Sigmoid colon (tissue), 7 donors: ENCODE measurements around the gene RPL23. TPM values are rescaled to one million over a fixed set of nuclear protein-coding genes. Genes with fewer than 3 reads are reported as not detected.

Experiments
- DNase-seq: peaks from one replicate; pipeline ENCODE4 v3.0.0-alpha.2; 2019
- H3K27ac ChIP-seq, 4 donors: fragments of 200-600 bp; sonication (generic); one replicate each; pipeline ENCODE4 v1.5.1; 2016 to 2019; ENCODE audit warnings: mild to moderate bottlenecking in 1 of 4
- H3K27me3 ChIP-seq, 3 donors: fragments of 200-600 bp; sonication (generic); one replicate each; pipeline ENCODE4 v1.5.1; 2019; ENCODE audit warnings: mild to moderate bottlenecking in 1 of 3
- H3K36me3 ChIP-seq, 4 donors: fragments of 200-600 bp; sonication (generic); one replicate each; pipeline ENCODE4 v1.5.1; 2016 to 2019
- H3K4me1 ChIP-seq, 4 donors: fragments of 200-600 bp; sonication (generic); one replicate each; pipeline ENCODE4 v1.5.1; 2017 to 2019
- H3K4me3 ChIP-seq, 4 donors: fragments of 200-600 bp; sonication (generic); one replicate each; pipeline ENCODE4 v1.5.1; 2017 to 2019; ENCODE audit warnings: mild to moderate bottlenecking in 2 of 4, moderate library complexity in 1 of 4
- H3K9me3 ChIP-seq, 4 donors: fragments of 200-600 bp in 3 of 4; sonication (generic) in 3 of 4; one replicate each; pipeline versions ENCODE4 v1.5.1 to v1.6.1; 2013 to 2019
- EP300 ChIP-seq, 4 donors: sonication (generic); formaldehyde crosslinking; IDR thresholded peaks; one replicate each; pipeline ENCODE4 v1.6.1; 2017; ENCODE audit warnings: antibody characterized with exemption in 4 of 4
- POLR2AphosphoS5 ChIP-seq, 4 donors: sonication (generic); formaldehyde crosslinking; IDR thresholded peaks; one replicate each; pipeline ENCODE4 v1.6.1; 2017; ENCODE audit warnings: antibody characterized with exemption in 4 of 4
- WGBS, 2 donors: extraction: QIAGEN DNeasy Blood & Tissue Kit; methylation state at CpG; one replicate each; pipeline ENCODE4 v1.1.7; 2013; 5-methylcytosine and 5-hydroxymethylcytosine counted together
- intact Hi-C: fragments of 100-400 bp; cut with DNase I; formaldehyde crosslinking; loops from one replicate; pipeline ENCODE4 v1.15.1; 2023
- polyA plus RNA-seq, 3 donors: library from polyadenylated mRNA; stranded (reverse); fragments of 200-250 nt; gene quantifications; one replicate each; pipeline ENCODE4 v1.2.3, GENCODE V29; 2013
- small RNA-seq, 3 donors: library from RNA; depleted of rRNA; stranded (forward); fragments of <200 nt; gene quantifications; one replicate each; pipeline ENCODE3, GENCODE V24; 2016
- total RNA-seq, 4 donors: library from RNA; depleted of rRNA; stranded (reverse); fragments of >200 nt; gene quantifications; one replicate each; pipeline ENCODE4 v1.1.0, GENCODE V29; 2016
- TF ChIP-seq, protein P1 (sequence below), 4 experiments: fragments of 450-650 bp in 3 of 4; fragments of 200-600 bp in 1 of 4; IDR thresholded peaks; one replicate each; pipeline ENCODE4 v1.5.1; 2016 to 2019; ENCODE audit warnings: antibody characterized with exemption in 4 of 4, mild to moderate bottlenecking in 3 of 4, moderate library complexity in 2 of 4
- donor health status: healthy with polysubstance abuse.
- donor health status: Bipolar disorder and iron deficiency.
- donor health status: healthy.

The RPL23 gene
- total and polyA plus RNA-seq, 7 donors: 1,692 to 3,780 (median 2,683) TPM

GRCh38 chr17:38799501-38800236 is 53.9 kb downstream of the RPL23 start, which contains the start of gene PIP4K2B:
PIP4K2B (minus strand) TSS chr17:38799556; CDS start chr17:38799424, 132 bp downstream.
- TF ChIP-seq EP300 (IDR thresholded peaks at IDR 0.05) (no peak), POLR2AphosphoS5 (IDR thresholded peaks at IDR 0.05) (peak; percentile 36 to 79 (median 76))
- DNase-seq: peak; percentile 99
- peaks cover 0 to 38% (median 27%) of the 10 kb centered on the region in 4 donors for H3K4me1 ChIP-seq
- H3K9me3 ChIP-seq: no peaks in the 10 kb centered on the region
- intact Hi-C loops: loop anchor here (1.0 kb wide), 1 partner anchor 69 kb away; the partner anchor contains the start of gene CISD3
- peak within 1 kb of the TSS; percentile 99 to 100 (median 100) for H3K27ac ChIP-seq
- H3K27me3 ChIP-seq: no peaks in the 10 kb centered on the region
- 0 to 1% methylated on average over 76 of the region's 76 CpGs for WGBS, 2 donors
- peaks cover 18 to 37% (median 33%) of the 10 kb centered on the region in 4 donors for H3K36me3 ChIP-seq
- H3K4me3 ChIP-seq: peak within 1 kb of the TSS; percentile 56 to 96 (median 76)

DNA sequence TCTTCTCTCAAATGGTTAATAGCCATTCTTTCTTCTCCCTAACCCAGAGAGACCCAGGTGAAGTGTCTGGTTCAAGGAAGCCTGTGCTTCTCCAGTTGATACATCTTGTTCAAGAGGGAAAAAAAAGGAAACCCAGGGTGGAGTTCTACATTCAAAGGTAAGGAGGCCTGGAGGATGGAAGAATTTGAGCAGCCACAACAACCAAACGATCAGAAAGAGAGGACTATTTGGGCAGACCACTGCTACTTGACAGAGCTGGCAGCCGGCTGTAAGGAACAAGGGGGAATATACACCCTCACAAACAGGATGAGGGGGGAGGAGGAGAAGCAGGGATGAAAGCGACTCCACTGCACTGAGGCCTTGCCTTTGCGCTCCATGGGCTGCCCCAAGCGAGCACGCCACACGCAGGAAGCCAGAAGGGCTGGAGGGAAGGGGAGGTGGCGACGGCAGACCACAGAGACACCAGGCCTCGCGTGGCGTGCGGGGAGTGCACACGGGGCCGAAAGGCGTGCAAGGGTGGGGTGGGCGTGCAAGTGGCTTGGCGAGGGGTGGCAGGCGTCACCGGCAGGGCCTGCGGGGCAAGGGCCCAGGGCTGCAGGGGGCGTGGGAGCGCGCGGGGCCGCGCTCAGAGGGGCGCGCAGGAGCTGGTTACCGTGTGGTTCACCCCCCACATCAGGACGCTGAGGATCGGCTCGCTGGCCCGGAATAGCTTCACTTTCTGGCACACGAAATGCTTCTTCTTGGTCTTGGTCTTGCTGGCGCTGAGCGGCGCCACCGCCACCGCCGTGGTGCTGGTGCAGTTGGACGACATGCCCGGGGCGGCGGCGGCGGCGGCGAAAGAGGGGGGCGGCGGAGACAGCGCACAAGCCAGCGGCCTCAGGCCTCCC is 54.7 kb downstream of the RPL23 start:
- TF ChIP-seq EP300 (IDR thresholded peaks at IDR 0.05): no peak
- TF ChIP-seq POLR2AphosphoS5 (IDR thresholded peaks at IDR 0.05): peak in 2 of 4 donors; percentile 13 to 26
- TF ChIP-seq, protein P1, sequence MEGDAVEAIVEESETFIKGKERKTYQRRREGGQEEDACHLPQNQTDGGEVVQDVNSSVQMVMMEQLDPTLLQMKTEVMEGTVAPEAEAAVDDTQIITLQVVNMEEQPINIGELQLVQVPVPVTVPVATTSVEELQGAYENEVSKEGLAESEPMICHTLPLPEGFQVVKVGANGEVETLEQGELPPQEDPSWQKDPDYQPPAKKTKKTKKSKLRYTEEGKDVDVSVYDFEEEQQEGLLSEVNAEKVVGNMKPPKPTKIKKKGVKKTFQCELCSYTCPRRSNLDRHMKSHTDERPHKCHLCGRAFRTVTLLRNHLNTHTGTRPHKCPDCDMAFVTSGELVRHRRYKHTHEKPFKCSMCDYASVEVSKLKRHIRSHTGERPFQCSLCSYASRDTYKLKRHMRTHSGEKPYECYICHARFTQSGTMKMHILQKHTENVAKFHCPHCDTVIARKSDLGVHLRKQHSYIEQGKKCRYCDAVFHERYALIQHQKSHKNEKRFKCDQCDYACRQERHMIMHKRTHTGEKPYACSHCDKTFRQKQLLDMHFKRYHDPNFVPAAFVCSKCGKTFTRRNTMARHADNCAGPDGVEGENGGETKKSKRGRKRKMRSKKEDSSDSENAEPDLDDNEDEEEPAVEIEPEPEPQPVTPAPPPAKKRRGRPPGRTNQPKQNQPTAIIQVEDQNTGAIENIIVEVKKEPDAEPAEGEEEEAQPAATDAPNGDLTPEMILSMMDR (IDR thresholded peaks at IDR 0.05): no peak
- 0% methylated on average over 53 of the region's 53 CpGs for WGBS, 2 donors
- DNase-seq: peak; percentile 77

More for the DNA sequence above, 54.7 kb downstream of the RPL23 start:
- Histone ChIP-seq H3K27me3 (no peaks in the 10 kb centered on the region), H3K36me3 (peaks cover 15 to 29% (median 26%) of the 10 kb centered on the region in 4 donors), H3K9me3 (no peaks in the 10 kb centered on the region), H3K27ac (peak overlapping the region; percentile 99 to 100 (median 100)), H3K4me1 (peaks cover 0 to 38% (median 27%) of the 10 kb centered on the region in 4 donors), H3K4me3 (peak overlapping the region; percentile 56 to 96 (median 76))
- intact Hi-C loops: loop anchor here (1.0 kb wide), 1 partner anchor 69 kb away; the partner anchor contains the start of gene CISD3

Small RNAs within 50 kb of the gene (small RNA-seq; reads per million reads assigned to genes)
- gene MIR4727 (0 to 0.43 (median 0.06) reads per million in 3 donors), gene SNORA21 (0 reads per million in 3 donors), gene SNORA21B (0 reads per million in 3 donors)

Other genes starting within 250 kb of the RPL23 start
- 1 to 10 TPM in 3 of 4 donors, under 1 TPM in 1; 0.81 to 9.4 (median 1.7) TPM for gene SRCIN1, start 247.8 kb downstream of the RPL23 start, total RNA-seq
- gene SRCIN1, start 247.8 kb downstream of the RPL23 start, polyA plus RNA-seq: 1 to 10 TPM in 2 of 3 donors, not detected in 1; 1.1 to 1.2 TPM
- gene EPOP, start 178.8 kb downstream of the RPL23 start, total RNA-seq: 1 to 10 TPM in 2 of 4 donors, under 1 TPM in 2; 0.36 to 2.8 (median 1.3) TPM
- gene EPOP, start 178.8 kb downstream of the RPL23 start, polyA plus RNA-seq: 1 to 10 TPM in 1 of 3 donors, not detected in 2; 2.4 TPM
- gene MLLT6, start 148.4 kb downstream of the RPL23 start, total RNA-seq: 10 to 100 TPM; 48.9 to 90.3 (median 69.9) TPM
- gene MLLT6, start 148.4 kb downstream of the RPL23 start, polyA plus RNA-seq: 10 to 100 TPM; 15.3 to 86.5 (median 16.2) TPM
- 10 to 100 TPM in 3 of 4 donors, 1 to 10 TPM in 1; 9.2 to 19.3 (median 14.6) TPM for gene CISD3, start 123.4 kb downstream of the RPL23 start, total RNA-seq
- 100 to 1,000 TPM; 104 to 115 (median 108) TPM for gene CISD3, start 123.4 kb downstream of the RPL23 start, polyA plus RNA-seq
- 1 to 10 TPM; 4.3 to 8.9 (median 5.6) TPM for gene PCGF2, start 105.4 kb downstream of the RPL23 start, total RNA-seq
- 10 to 100 TPM; 19.6 to 32.6 (median 22.8) TPM for gene PCGF2, start 105.4 kb downstream of the RPL23 start, polyA plus RNA-seq
- gene PSMB3, start 101.0 kb downstream of the RPL23 start, total RNA-seq: 100 to 1,000 TPM; 135 to 198 (median 153) TPM
- gene PSMB3, start 101.0 kb downstream of the RPL23 start, polyA plus RNA-seq: 100 to 1,000 TPM; 246 to 280 (median 258) TPM
- gene PIP4K2B, start 54.2 kb downstream of the RPL23 start, total RNA-seq: 10 to 100 TPM; 44.1 to 50.1 (median 44.6) TPM
- 10 to 100 TPM in 1 of 3 donors, 1 to 10 TPM in 2; 5.1 to 21.6 (median 6.6) TPM for gene PIP4K2B, start 54.2 kb downstream of the RPL23 start, polyA plus RNA-seq
- 10 to 100 TPM; 15.6 to 32.4 (median 17.3) TPM for gene CWC25, start 28.4 kb downstream of the RPL23 start, total RNA-seq
- 10 to 100 TPM; 11.3 to 16.4 (median 11.4) TPM for gene CWC25, start 28.4 kb downstream of the RPL23 start, polyA plus RNA-seq
- gene LASP1, start 16.3 kb upstream of the RPL23 start, total RNA-seq: 10 to 100 TPM; 27.6 to 64.8 (median 42.2) TPM
- gene LASP1, start 16.3 kb upstream of the RPL23 start, polyA plus RNA-seq: 100 to 1,000 TPM; 122 to 205 (median 182) TPM
- gene FBXO47, start 113.7 kb upstream of the RPL23 start, total RNA-seq: not detected
- not detected for gene FBXO47, start 113.7 kb upstream of the RPL23 start, polyA plus RNA-seq